DOHH2 (cell line): ENCODE measurements around the gene CRYBG1.

ENCODE experiments used
- CTCF ChIP-seq: fragments of 200-600 bp; sonication (generic); IDR thresholded peaks from one replicate; pipeline ENCODE4 v1.5.1; 2014; ENCODE audit warnings: antibody characterized with exemption, mild to moderate bottlenecking, low read depth, low read length; ENCODE audit not compliant: poor library complexity, severe bottlenecking
- EZH2phosphoT487 ChIP-seq: fragments of 200-600 bp; sonication (generic); IDR thresholded peaks from 2 replicates; pipeline ENCODE4 v1.6.1; 2017; ENCODE audit warnings: borderline replicate concordance, mild to moderate bottlenecking, antibody characterized with exemption, low read length, moderate library complexity, mixed read lengths

GRCh38 chr6:106608080-106608668 is 247.7 kb downstream of the CRYBG1 start:
- TF ChIP-seq CTCF, result peak; percentile 78
- TF ChIP-seq EZH2phosphoT487, result no peak
